NCI-H2196 (cell line): ENCODE measurements around the gene LRRIQ3.

Experiments used
- DNase-seq: peaks from one replicate; lab custom pipeline; 2025; ENCODE audit not compliant: unreplicated experiment; lab: John Stamatoyannopoulos, UW

The LRRIQ3 gene

DNA sequence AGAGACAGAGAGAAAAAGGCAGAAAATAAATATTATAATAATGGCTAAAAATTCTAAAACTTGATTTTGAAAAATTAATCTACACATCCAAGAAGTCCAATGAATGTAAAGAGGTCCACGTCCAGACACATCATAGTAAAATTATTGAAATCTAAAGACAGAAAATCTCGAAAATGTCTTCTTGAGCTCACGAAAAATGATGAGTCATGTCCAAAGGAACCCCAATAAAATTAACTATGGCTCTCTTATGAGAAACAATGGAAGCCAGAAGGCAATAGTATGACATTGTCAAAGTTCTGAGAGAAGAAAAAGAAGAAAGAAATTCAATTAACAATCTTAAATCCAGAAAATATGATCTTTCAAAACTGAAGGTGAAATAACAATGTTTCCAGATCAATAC, 84.6 kb downstream of the LRRIQ3 start:
- no peak for DNase-seq

DNA sequence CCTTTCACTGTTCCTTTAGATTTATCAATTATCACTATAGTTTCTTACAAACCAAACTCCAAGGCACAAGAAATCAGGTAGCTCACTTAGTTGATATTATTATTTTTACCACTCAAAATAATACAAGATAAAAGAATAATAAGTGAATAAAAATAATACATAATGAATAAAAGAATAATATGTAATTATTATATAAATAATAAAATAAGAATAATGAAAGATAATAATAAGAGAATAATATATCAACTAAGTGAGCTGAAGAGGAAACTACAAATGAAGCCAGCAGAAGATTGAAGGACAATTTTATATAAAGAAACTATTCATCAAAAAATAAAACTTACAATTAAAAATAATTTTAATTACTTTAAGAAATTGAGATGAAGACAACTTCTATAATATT, 90.6 kb downstream of the LRRIQ3 start:
- DNase-seq: no peak

GRCh38 chr1:74091371-74091770, 106.6 kb downstream of the LRRIQ3 start:
- no peak for DNase-seq

- no peak for DNase-seq
Observed at GRCh38 chr1:74083128-74083527, 114.8 kb downstream of the LRRIQ3 start.

DNA sequence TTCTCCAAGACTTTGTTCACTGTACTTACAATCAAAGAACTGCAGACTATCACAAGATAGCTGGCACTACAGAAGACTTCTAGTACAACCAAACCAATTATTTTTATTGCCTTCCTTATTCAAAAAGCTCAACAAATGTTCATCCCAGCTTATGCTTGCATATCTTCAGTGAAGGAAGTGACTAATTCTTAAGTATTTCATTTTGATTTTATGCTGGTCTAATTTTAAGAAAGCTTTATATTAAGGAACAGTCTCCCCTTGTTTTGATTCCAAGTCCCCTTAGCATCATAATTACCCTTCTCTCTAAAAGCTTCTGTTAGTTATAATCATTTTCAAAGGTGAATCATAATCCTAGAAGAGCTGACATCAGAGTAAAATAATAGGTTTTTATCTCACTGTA, 132.9 kb downstream of the LRRIQ3 start:
- DNase-seq: no peak

DNA sequence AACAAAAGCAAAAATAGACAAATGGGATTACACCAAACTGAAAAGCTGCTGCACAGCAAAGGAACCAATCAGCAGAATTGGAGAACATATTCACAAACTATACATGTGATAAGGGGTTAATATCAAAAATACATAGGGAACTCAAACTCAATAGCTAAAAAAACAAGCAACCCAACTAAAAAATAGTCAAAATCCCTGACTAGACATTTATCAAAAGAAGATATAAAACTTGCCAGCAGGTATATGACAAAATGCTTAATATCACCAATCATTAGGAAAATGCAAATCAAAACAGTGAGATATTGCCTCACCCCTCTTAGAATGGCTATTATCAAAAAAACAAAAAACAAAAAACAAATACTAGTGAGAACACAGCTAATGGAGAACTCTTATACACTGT, 140.3 kb downstream of the LRRIQ3 start:
- DNase-seq: no peak

DNA sequence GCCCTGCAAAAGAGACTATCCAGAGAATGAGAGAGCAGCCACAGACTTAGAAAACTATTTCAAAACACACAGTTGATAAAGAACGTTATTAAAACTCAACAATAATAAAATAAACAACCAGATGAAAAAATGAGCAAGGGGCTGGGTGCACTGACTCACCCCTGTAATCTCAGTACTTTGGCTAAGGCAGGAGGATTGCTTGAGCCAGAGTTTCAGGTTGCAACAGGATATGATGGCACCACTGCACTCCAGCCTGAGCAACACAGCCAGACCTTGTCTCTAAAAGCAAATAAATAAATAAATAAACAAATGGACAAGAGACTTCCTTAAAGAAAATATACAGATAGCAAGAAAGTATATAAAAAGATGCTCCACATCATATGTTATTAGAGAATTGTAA, 144.6 kb downstream of the LRRIQ3 start:
- DNase-seq: no peak

- DNase-seq: no peak
Observed at GRCh38 chr1:74050386-74050785, 147.6 kb downstream of the LRRIQ3 start.

GRCh38 chr1:74038042-74038441, 159.9 kb downstream of the LRRIQ3 start:
- no peak for DNase-seq

DNA sequence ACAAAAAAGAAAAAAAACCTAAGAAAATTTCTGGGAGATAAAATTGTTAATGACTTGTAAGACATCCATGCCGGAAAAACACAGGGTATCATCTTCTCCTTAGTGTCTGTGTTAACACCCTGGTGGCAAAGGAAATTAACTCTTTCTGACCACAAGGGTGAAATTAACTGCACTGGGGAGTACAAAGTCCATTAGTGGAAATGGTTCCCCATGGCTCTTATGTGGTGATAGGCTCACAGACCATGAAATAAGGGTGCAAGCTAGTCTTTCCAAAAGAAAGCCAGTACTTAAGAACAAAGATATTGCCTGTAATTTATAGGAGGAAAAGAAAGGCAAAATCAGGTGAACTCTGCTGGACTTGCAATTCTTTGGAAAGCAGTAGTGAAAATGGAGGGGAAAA, 185.4 kb downstream of the LRRIQ3 start:
- no peak for DNase-seq

DNA sequence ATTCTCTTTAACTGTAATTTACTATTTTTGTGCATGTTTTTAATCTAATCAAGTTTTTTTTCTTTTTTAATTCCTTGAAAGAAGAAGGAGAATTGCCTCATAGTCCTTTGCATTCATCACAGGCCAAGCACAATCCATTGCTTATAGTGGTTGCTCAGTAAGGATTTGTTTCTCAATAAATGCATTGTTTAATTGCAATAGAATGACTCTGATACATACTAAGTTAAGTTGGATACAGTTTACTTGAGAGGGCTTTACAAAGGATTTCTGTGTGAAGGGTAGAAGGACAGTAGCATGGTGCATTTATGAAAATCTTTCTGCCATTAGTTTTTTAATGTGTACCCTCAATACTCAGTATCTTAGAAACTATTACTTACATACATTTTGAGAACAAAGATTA, 186.2 kb downstream of the LRRIQ3 start:
- no peak for DNase-seq

GRCh38 chr1:74010206-74010605, 187.8 kb downstream of the LRRIQ3 start:
- no peak for DNase-seq

GRCh38 chr1:74005533-74005932, 192.4 kb downstream of the LRRIQ3 start:
- DNase-seq: no peak

GRCh38 chr1:74003806-74004205, 194.2 kb downstream of the LRRIQ3 start:
- DNase-seq: no peak

- peak; percentile 24 for DNase-seq
Observed at GRCh38 chr1:73998348-73998959, 199.5 kb downstream of the LRRIQ3 start.

DNA sequence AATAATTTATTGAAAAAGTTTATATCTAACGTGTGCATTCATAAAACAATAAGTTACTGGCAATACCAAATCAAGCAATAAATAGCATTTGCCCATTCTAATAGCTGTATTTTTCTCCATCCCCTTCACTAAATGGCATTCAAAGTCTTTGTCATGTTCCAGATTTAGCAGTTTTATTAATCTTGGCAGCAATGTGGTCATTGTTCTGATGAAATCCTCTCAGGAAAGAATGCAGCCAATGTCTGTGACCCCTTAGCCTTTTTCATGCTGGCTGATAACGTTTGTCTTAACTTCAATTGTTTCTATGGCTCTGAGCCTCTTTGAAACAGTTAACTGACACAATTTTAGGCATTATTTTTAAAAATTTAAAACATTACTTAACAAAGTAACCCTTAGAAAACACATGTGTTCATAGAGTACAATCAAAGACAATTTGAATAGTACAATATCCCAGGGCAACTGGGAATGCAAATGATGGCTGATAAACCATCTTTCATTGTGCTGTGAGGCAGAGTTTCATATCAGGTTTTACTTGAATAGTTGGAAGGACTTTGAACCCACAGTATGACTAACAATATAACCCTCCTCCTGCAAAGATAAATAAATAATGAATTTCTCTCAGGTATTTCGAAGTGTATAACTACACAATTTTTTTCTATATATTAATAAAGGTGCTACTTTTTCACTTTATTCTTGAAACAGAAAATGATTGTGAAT, 217.5 kb downstream of the LRRIQ3 start:
- no peak for DNase-seq

DNA sequence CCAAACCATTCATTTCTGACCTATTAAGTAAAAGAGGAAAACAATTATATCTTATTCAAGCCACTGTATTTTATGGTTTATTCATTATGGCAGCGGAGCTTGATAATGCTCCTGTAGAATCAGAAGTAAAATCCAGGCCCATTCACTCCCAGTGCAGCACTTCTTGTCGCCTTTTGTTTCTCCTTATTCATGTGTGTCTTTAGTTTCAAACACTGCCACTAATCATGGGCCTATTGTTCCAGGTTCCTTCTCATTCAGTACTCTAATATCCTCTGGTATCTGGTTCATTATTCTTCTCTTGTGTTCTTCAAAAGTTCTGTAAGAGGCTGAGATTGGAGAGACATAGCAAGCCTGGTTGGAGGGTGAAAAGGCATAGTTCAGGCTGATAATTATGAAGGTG, 218.3 kb downstream of the LRRIQ3 start:
- DNase-seq: no peak

DNA sequence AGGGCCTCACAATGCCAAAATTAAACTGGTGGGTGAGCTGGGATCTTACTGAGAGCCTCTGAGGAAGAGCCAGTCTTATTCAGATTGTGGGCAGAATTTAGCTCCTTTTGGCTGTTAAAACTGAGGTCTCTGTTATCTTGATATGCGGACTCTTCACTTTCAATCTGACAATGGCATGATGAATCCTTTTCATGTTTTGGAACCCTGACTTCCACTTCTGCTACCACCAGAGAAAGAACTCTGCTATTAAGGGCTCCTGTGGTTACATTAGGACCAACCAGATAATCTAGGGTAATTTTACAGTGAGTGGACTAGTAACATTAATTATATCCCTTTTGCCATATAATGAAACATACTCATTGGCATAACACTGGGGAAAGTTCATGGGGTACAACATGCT, 219.0 kb downstream of the LRRIQ3 start:
- DNase-seq: no peak
